ENCODE data around the gene C12orf42.

Gene C12orf42

GRCh38 chr12:103268831-103269514, 226.8 kb downstream of the C12orf42 start:
- TF ChIP-seq POLR2A (IDR thresholded peaks at IDR 0.05; ENCODE audit: low read depth, low read length), result no peak
- FAIRE-seq (no peak), DNase-seq (ENCODE audit: insufficient read length, low spot score) (no peak)

- no peak for TF ChIP-seq POLR2A (IDR thresholded peaks at IDR 0.05; ENCODE audit: low read depth, low read length)
- no peak for FAIRE-seq
- DNase-seq (ENCODE audit: insufficient read length, low spot score), result no peak
These were observed 238.0 kb downstream of the C12orf42 start for GRCh38 chr12:103257763-103258162.

All from H54 (cell line).